GM19397 (cell line): Measurements from ENCODE around the gene ARSJ.
A peak's percentile ranks its signal among the peaks of the same experiment; 100 is the strongest.
"Not testable (repeated sequence)": the region's sequence is repeated elsewhere in the genome, so short reads cannot be mapped to it uniquely, and the experiment has no call there.

Experiments used
- ATAC-seq: cut with Tn5 transposase; IDR thresholded peaks from one replicate; pipeline ENCODE4 v1.9.1; 2021; ENCODE audit warnings: mild to moderate bottlenecking, moderate library complexity; ENCODE audit not compliant: unreplicated experiment

ARSJ gene

GRCh38 chr4:113959539-113959937 is 19.9 kb downstream of the ARSJ start:
- ATAC-seq: no peak

GRCh38 chr4:113958766-113959538 is 20.5 kb downstream of the ARSJ start:
- no peak for ATAC-seq

- no peak for ATAC-seq
These were observed 21.5 kb downstream of the ARSJ start for GRCh38 chr4:113957956-113958355.

GRCh38 chr4:113955948-113956347 is 23.5 kb downstream of the ARSJ start:
- no peak for ATAC-seq

GRCh38 chr4:113955411-113955810 is 24.0 kb downstream of the ARSJ start:
- ATAC-seq: no peak

- no peak for ATAC-seq
These were observed 25.6 kb downstream of the ARSJ start for GRCh38 chr4:113953888-113954287.

GRCh38 chr4:113952452-113953029 is 26.9 kb downstream of the ARSJ start:
- ATAC-seq: peak; percentile 96

- no peak for ATAC-seq
These were observed 28.2 kb downstream of the ARSJ start for GRCh38 chr4:113951263-113951662.

- no peak for ATAC-seq
These were observed 29.2 kb downstream of the ARSJ start for GRCh38 chr4:113950207-113950606.

GRCh38 chr4:113947484-113947883 is 32.0 kb downstream of the ARSJ start:
- no peak for ATAC-seq

- ATAC-seq: no peak
These were observed 33.5 kb downstream of the ARSJ start for GRCh38 chr4:113945906-113946305.

- ATAC-seq: no peak
These were observed 35.6 kb downstream of the ARSJ start for GRCh38 chr4:113943863-113944262.

GRCh38 chr4:113943085-113943484 is 36.4 kb downstream of the ARSJ start:
- no peak for ATAC-seq

- no peak for ATAC-seq
These were observed 37.6 kb downstream of the ARSJ start for GRCh38 chr4:113941836-113942235.

GRCh38 chr4:113940103-113940502 is 39.3 kb downstream of the ARSJ start:
- ATAC-seq: not testable (repeated sequence)

GRCh38 chr4:113935190-113935589 is 44.3 kb downstream of the ARSJ start:
- ATAC-seq: no peak

- ATAC-seq: not testable (repeated sequence)
These were observed 54.7 kb downstream of the ARSJ start for GRCh38 chr4:113924706-113925105.

- ATAC-seq: no peak
These were observed 58.2 kb downstream of the ARSJ start for GRCh38 chr4:113921089-113921794.

GRCh38 chr4:113919611-113920010 is 59.8 kb downstream of the ARSJ start:
- ATAC-seq: no peak

GRCh38 chr4:113919145-113919544 is 60.3 kb downstream of the ARSJ start:
- ATAC-seq: no peak

GRCh38 chr4:113908829-113909228 is 70.6 kb downstream of the ARSJ start:
- no peak for ATAC-seq

GRCh38 chr4:113907559-113907958 is 71.9 kb downstream of the ARSJ start:
- ATAC-seq: no peak
